Colon (tissue), 2 donors: ENCODE results near the gene CENPA.
"Not testable (repeated sequence)": the region's sequence is repeated elsewhere in the genome, so short reads cannot be mapped to it uniquely, and the experiment has no call there.

Experiments
- FAIRE-seq: peaks from 2 replicates; lab custom pipeline; 2012; peaks lifted over from hg19 to GRCh38; lab: Jason Lieb, UNC
- donor health status: control.
- donor health status: control.

CENPA gene

GRCh38 chr2:26760991-26761390 is 24.9 kb upstream of the CENPA start:
- not testable (repeated sequence) for FAIRE-seq

GRCh38 chr2:26763019-26763418 is 22.8 kb upstream of the CENPA start:
- FAIRE-seq: no peak

GRCh38 chr2:26764078-26764887 is 21.6 kb upstream of the CENPA start, which contains the start of gene SLC35F6:
TSS of gene SLC35F6 (plus strand) at chr2:26764284. CDS start at chr2:26764350, 66 bp downstream.
- FAIRE-seq: no peak

GRCh38 chr2:26764906-26765305 is 20.9 kb upstream of the CENPA start:
- FAIRE-seq: no peak

- FAIRE-seq: no peak
Observed at GRCh38 chr2:26765475-26766200, 20.2 kb upstream of the CENPA start.

- FAIRE-seq: no peak
Observed at GRCh38 chr2:26767129-26767528, 18.7 kb upstream of the CENPA start.

- no peak for FAIRE-seq
Observed at GRCh38 chr2:26767894-26768487, 17.9 kb upstream of the CENPA start.

GRCh38 chr2:26768759-26769088 is 17.1 kb upstream of the CENPA start:
- no peak for FAIRE-seq

- no peak for FAIRE-seq
Observed at GRCh38 chr2:26769089-26769761, 16.6 kb upstream of the CENPA start.

- no peak for FAIRE-seq
Observed at GRCh38 chr2:26770986-26771586, 14.8 kb upstream of the CENPA start.

- FAIRE-seq: no peak
Observed at GRCh38 chr2:26772064-26773001, 13.5 kb upstream of the CENPA start.

GRCh38 chr2:26776195-26776800 is 9.6 kb upstream of the CENPA start:
- FAIRE-seq: no peak

- FAIRE-seq: no peak
Observed at GRCh38 chr2:26778098-26778497, 7.8 kb upstream of the CENPA start.

GRCh38 chr2:26778507-26778906 is 7.3 kb upstream of the CENPA start:
- FAIRE-seq: no peak

- FAIRE-seq: no peak
Observed at GRCh38 chr2:26780203-26780760, 5.6 kb upstream of the CENPA start.

- no peak for FAIRE-seq
Observed at GRCh38 chr2:26782876-26783704, 2.8 kb upstream of the CENPA start.

- FAIRE-seq: no peak
Observed at GRCh38 chr2:26784570-26785234, 1.2 kb upstream of the CENPA start.

GRCh38 chr2:26786207-26787028 is 562 bp downstream of the CENPA start:
- no peak for FAIRE-seq
